ELF-1 (cell line): ENCODE measurements around the gene MYO18B.

ENCODE experiments used
- DNase-seq: peaks from one replicate; pipeline ENCODE4 v3.0.0-alpha.2; 2016; ENCODE audit warnings: low read depth, low spot score

Gene MYO18B

DNA sequence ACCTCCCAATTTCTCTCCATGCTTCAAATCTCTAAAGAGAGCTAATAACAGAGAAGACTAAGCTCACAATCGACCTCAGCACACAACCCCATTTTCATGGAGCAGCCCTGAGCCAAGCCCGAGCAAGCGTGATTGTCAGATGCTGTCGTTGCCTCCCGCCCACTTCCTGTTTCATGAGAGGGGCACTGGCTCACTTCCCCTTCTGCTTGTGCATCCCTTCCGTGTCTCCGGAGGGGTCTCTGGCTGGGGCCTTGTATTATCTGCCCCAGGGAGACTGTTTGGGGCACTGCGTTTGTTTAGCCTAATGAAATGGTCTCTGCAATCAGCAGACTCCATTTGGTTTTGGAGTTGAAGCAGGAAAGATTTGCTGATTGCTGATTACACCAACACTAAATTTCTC, 246.0 kb downstream of the MYO18B start:
- no peak for DNase-seq

DNA sequence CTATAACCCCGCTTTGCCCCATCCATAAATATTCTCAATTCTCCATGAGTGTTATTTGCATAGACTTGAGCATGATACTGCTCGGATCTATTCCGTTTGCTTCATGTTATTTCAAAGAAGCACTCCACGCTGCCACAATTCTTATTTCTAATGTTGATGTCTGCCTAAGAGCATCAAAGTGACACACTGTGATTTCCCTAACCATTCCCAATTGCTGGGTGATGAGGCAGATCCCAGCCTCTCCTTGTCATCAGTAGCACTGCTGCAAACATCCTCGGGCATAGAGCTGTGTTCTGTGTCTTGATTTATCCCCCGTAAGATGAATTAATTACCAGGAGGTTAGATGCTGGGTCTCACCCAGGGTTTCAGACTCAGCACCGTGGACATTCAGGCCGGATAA, 249.0 kb downstream of the MYO18B start:
- no peak for DNase-seq

DNA sequence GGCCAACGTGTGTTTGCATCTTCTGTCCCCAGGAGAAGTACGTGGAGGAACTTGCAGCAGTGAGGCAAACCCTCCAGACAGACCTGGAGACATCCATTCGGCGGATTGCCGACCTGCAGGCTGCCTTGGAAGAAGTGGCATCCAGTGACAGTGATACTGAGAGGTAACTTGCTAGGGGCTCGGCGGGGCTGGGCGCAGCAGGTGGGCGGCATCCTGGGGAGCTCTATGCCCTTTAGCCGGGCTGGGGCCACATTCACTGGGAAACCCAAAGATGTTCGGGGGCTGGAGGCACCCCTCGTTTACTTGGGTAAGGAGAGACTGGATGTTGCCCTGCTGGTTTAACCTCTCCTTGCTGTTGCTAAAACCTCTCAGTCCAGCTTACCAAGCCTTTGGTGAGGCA, 250.3 kb downstream of the MYO18B start:
- no peak for DNase-seq

DNA sequence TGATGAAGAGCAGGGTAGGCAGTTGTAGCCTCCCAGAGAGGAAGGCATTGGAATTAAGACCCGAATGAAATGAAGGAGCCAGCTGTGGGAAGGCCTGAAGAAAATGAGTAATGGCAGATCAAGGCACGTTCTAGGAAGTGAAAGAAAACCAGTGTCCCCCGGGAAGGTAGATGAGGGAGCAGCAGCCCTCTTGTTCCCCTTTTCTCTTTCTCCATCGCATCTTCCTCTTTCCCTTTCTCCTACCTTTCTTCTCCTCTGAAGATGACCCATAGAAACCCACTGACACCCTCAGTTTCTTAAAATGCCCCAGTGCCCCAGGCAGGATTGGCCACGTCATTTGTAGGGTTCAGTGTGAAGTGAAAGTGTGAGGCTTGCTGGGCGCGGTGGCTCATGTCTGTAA, 254.7 kb downstream of the MYO18B start:
- DNase-seq, result no peak

DNA sequence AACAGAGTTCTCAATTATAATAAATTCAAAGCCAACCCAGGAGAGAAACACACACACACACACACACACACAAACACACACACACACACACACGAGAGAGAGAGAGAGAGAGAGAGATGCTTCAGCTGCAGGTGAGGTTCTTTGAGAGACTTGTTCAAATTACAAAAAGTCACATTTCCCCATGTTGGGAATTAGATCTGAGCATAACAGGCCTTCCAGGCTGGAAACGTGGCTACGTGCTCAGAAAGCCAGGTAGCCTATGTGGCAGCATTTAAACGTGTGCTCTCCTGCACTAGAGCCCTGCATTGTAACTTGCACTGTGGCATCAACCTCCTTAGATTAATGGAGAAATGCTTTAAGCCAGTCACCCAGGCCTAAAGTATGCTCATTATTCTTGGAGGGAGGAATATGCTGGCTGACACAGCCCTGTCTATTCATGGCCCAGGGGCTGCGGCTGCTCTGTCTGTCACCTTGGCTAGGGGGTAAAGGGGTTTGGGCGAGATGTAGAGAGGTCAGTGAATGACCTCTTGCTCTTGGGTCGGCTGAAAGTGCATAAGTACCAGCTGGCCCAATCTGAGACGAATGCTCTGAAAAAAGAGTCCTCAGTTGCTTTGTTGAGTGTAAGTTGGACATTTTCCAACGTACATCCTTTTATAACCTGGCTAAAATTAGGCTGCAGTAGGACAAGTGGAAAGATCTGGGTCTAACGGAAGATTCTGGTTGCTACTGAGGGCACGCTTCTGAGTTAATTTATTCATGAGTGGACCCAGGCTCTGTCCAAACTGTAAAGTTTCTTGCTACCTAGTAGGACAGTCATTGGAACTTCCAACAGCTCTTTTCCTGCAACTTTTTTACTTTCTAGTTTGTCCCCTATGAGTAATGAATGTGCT, 256.1 kb downstream of the MYO18B start:
- DNase-seq, result no peak

DNA sequence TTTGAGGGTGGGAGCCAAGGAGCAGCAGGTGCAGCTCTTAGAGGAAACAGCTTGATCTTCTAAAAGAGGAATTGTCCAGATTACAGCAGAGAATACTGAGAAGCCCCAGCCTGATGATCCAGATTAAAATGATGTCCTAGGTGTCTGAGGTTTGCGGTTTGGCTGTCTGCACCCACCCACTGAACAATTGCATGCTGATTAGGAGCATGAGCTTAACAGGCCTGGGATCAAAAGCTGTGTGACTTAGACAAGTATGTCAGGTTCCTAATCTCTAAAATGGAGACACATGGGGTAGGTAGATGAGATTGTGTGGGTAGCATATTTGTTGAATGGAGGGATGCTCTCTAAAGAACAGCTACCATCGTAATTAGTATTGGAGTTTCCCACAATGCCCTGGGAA, 260.5 kb downstream of the MYO18B start:
- DNase-seq, result no peak

DNA sequence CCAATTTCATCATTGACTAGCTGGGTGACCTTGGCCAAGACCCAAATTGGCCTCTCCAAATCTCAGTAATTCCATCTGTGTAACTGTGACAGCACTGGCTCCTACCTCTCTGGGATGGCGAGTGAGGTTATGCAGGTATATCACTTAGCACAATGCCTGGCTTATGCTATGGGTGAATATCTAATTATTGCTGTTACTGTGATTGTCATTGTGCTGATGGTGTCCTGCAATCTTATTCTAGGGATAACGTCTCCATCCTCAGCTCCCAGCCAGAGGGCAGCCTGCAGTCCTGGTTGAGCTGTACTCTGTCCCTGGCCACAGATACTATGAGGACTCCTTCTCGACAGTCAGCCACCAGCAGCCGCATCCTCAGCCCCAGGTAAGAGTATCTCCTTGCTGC, 262.5 kb downstream of the MYO18B start:
- DNase-seq, result no peak

DNA sequence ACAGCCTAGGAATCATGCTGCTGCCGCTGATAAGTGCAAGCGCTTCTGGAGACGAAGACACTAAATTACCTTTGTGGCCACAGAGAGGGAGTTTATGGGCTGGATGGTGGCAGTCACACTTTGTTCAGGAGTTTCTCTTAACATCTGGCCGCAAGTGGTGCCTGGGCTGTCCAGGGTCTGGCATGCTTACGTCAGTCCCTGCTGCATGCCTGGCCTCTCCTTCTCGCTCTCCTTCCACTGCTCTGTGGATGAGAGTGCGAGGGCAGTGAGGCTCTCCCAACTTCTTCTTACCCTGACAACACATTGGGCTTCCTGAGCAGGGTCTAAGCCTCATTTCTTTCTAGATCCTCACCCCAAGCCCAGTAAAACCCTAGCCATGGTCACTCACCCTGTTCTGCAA, 266.6 kb downstream of the MYO18B start:
- DNase-seq, result no peak

DNA sequence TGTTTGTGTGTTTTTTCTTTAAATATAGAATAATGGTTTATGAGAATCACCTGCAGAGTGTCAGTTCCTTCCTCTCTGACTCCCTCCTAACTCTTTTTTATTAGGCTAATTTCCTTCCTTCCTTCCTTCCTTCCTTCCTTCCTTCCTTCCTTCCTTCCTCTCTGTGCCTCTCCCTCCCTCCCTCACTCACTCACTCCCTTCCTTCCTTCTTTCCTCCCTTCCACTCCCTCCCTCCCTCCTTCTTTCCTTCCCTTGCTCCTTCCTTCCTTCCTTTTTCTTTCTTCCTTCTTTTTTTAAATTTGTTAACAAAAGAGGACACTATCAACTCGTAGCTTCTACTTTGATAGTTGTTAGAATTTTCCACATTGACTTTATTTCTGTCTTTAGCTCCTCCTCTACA, 274.9 kb downstream of the MYO18B start:
- DNase-seq, result no peak

DNA sequence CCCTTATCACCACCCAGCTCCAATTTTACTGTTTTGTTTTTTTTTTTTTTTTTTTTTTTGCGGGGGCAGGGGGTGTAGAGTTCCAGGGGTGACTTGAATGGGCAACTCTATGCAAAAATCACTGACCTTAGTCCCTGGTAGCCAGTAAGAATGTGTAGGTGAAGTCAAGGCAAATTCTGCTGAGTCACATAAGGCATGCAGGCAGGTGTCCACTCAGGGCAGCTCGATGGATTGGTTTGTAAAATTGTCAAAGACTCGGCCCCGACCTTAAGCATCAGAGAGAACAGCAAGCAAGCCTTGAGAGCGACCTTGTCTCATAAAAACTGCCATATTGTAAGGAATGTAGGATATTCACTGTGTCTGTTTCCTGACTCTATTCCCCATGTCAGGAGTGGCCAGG, 275.9 kb downstream of the MYO18B start:
- DNase-seq, result no peak

DNA sequence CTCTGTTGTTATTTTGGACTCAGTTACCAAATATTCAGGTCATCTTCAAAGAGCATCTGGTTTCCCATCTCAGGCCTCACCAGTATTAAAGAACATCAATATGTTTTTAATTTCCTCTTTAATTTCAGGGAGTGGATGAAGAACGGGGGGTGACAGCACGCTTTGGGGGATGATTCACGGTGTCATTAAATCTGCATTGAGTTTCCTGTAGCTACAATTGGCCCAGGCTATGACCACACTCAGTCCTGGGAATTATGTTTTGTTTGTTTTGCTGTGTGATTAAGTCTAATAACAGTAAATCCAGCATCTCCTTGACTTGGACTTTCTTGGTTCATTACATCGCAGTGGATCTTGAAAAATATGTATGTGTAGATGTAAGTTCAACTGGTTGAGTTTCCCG, 277.6 kb downstream of the MYO18B start:
- DNase-seq, result no peak

DNA sequence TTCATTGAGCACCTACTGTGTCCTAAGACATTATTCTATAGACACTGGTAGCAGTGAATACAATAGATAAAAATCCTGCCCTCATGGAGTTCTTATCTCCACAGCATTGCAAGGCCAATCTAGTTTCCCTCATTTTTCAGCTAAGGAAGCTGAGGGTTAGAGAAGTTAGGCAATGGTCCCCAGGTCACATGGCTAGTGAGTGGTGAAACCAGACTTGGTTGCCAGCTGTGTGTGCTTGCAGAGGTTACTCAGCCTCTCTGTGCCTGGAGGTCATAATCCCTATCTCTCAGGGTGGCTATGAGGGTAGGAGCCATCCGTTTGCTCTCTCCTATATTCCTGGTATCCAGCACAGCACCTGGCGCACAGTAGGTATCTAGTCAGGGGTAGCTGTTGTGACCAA, 279.5 kb downstream of the MYO18B start:
- DNase-seq, result no peak

DNA sequence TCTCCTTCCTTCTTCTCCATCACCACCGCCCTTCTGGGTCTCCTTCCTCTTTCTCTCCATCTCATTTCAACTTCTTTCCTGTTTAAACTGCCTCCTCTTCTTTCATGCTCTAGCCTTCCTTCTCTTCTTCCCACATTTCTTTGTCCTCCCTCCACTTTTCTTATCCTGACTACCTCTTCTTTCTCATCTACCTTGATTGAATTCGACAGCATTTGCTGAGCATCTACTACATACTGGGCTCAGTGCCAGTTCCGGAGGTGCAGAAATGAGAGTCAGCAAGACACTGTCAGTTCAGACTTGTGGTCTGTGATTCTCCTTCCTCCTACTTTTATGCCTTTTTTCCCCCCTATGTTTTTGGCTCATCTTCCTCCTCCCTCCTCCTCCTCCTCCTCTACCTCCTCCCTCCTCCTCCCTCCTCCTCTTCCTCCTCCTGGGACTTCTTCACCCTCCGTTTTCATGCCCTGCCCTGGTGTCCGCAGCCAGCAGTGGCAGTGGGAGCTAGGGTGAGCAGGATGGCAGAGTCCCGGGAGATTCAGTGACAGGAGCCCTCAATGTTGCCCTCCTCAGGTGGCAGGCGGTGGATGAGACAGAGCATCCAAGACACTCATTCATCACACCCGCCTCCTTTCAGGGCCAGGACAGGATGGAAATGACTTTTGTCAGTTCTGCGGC, 281.3 kb downstream of the MYO18B start:
- no peak for DNase-seq

DNA sequence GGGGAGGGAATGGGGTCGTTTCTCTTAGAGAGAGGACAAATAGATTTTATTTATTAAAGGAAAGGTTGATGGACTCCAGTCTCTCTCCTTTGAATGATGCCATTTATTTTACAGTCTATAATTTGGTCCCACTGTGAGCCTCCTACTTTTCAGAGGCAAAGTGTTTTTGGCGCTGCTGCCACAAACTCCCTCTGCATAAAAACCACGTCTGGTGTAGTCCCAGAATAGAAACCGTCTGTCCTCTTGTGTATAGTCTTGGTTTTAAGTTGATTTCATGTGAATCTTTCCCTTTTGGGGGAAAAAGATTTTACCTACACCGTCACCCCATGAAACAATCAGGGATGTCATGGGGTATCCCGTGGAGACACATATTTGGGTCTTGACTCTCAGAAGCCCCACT, 283.6 kb downstream of the MYO18B start:
- DNase-seq, result no peak

DNA sequence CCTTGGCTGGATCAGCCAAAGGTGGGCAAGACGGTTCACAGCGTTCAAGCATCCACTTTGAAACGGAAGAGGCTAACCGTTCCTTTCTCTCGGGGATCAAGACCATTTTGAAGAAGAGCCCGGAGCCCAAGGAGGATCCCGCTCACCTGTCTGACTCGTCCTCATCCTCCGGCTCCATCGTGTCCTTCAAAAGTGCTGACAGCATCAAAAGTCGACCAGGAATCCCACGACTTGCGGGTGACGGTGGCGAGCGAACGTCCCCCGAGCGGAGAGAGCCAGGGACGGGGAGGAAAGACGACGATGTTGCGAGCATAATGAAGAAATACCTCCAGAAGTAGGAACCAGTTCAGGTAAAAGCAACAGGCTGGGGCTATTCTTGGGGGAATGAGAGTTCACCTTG, 285.4 kb downstream of the MYO18B start:
- no peak for DNase-seq

DNA sequence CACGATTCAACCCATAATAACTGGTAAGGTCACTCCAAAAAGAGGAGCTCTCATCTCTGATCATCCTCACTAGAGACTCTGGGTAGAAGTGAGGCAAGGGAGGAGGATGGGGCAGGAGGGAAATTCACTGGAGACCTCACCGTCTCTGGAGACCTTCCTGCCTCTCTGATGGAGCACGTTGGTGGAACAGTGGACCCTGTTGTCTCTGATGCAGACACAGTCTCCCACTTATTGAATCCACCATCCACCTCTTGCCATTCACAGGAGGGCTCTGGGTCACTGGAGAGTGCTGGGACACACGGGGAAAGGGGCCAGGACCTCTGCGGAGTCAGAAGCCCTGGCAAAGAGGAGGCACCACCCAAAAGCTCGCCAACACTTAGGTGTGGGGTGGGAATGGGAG, 289.7 kb downstream of the MYO18B start:
- no peak for DNase-seq

DNA sequence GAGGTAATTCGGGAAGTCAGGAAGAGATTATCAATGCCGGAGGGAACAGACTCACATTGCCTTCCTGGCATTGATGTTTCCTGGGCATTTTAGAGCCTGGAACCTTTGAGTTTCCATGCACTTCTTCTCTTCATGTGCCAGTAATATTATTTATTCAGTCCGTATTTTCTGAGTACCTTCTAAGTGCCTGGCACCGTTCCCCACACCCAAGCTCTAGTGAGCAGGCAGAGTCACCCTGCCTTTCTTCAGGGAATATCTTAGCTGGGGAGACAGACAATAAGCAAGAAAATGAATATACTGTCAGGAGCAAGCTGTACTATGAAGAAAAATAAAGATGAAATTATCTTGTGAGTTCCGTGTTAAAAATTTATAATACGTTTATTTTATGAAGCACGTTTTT, 291.1 kb downstream of the MYO18B start:
- no peak for DNase-seq

DNA sequence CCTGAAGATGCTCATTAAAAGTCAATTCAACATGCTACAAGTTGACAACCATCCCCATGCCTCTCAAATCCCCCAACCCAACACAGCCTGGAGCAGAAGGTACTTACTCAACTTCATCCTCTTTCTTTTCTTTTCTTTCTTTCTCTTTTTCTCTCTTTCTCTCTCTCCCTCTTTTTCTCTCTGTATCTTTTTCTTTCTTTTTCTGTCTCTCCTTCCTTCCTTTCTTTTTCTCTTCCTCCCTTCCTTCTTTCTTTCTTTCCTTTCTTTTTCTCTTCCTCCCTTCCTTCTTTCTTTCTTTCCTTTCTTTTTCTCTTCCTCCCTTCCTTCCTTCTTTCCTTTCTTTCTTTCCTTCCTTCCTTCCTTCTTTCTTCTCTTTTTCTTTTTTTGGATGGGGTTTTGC, 291.6 kb downstream of the MYO18B start:
- no peak for DNase-seq

DNA sequence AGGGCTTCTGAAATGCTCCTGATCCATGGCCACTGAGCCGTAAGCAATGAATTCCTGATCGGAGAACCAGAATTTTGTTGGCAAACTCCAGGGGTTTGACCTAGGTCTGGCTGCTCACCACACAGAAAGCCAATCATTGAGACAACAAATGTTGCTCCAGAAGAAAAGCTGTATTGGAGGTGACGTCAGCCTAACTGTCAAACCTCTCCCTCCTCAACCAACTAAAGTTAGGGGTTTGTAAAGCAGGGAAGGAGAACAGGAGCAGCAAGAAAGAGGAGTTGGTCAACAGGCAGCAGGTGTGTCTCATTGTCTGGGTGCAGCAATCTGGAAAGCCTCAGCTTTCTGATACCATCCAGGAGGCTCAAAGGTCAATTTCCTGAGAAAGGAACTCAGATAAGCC, 293.5 kb downstream of the MYO18B start:
- no peak for DNase-seq

DNA sequence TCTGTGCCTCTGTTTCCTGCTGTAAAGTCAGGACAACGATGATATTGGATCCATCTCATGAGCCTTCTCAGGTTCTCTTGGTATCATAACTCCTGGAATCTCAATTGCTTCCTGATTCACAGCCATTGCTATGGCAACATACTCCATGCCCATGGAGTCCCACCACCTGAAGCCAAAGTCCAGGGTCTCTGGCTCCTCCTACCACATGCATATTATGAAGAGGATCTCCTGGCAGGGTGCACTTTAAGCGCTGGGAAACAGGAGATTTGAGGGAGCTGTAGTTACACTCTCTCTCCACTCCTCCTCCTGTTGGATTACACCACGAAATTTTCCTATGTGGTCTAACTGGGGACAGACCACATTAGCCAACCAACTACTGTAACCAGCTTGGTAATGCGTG, 296.4 kb downstream of the MYO18B start:
- DNase-seq, result no peak

DNA sequence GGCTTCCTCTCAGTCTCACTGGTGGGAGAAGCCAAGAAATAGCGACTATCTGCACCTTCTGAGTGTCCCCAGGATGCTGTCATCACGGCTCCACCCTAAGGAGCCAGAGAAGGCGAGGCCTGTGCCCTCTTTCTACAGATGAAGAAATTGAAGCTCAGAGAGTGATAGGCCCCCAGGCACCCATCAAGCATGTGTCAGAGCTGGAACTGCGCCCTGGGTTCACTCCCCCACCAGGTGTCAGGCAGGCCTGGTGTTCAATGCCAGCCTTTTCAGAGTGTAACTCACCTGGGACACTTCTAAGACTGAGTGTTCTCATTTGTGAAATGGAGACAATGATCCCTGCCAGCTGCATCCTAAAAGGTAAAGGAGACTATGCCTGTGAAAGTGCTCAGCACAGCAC, 299.9 kb downstream of the MYO18B start:
- no peak for DNase-seq

DNA sequence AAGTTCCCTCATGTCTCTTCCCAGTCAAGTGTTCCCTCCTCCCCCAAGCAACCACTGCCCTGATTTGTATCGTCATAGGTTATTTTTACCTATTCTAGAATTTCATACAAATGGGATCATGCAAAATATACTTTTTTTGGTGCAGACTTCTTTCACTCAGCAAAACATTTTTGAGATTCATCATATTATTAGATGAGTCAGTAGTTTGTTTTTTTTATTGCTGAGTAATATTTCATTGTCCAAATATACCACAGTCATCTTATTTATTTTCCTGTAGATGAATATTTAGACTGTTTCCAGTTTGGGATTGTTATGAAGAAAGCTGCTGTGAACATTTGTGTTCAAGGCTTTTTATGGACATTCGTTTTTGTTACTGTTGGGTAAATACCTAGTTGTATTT, 301.0 kb downstream of the MYO18B start:
- no peak for DNase-seq

DNA sequence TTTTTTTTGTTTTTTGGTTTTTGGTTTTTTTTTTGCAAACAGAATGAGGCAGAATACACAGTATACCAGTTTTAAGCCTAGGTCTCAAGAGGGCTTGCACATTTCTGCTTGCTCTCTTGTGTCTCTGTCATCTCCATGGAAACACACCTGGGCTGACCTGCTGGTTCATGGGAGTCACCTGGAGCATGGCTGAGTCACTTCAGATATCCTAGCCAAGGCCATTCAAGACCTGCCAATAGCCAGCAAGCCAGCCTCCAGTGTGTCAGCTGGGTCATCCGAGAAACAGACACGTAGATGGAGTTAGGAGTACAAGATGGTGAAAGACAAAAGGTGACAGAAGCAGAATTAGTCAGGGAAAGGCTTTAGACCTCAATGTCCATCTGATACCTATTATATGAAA, 303.1 kb downstream of the MYO18B start:
- DNase-seq, result no peak
